HG03066 (cell line): ENCODE data around the gene GCDH.
"Not testable (repeated sequence)": the region's sequence is repeated elsewhere in the genome, so short reads cannot be mapped to it uniquely, and the experiment has no call there.

Source experiments
- ATAC-seq: cut with Tn5 transposase; IDR thresholded peaks from one replicate; pipeline ENCODE4 v1.9.1; 2021; ENCODE audit warnings: low read depth; ENCODE audit not compliant: unreplicated experiment

GCDH gene

GRCh38 chr19:12890787-12891552 is at the start of gene GCDH:
Gene GCDH (plus strand): TSS chr19:12891160. CDS start chr19:12891305, 145 bp downstream.
- peak; percentile 92 for ATAC-seq

GRCh38 chr19:12842511-12842910 is 48.4 kb upstream of the GCDH start:
- no peak for ATAC-seq

- no peak for ATAC-seq
Measured at GRCh38 chr19:12843328-12843727, 47.6 kb upstream of the GCDH start.

DNA sequence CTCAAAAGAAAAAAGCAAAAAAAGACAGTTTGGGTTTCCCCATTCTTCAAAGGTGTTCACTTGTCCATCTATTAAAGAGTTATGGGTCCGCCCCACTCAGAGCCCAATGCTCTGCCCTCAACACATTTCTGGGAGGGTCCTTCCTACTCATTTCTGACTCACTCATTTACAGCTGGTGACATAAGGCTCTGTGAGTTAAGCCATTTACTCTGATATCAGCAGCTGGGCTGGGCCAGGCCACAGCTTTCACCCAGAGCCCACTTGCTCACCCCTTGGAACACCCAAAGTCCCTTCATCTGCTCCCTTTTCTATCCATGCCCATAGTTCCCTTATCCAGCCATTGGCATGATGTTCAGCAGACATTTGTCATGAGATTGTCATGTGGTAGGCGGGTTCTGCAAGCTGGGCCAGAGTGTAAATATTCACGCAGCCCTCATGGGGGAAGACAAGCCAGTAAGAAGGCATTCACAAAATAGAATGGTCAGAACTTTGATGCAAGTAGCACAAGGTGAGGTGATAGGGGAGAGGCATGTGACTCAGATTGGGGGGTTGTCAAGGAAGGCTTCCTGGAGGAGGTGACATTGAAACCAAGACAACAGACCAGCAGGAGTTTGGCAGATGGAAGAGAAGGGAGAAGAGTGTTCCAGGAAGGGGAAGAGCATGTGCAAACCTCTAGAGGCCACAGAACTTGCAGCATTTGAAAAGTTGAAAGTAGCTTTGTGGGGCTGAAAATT is 46.8 kb upstream of the GCDH start:
- ATAC-seq, result no peak

- not testable (repeated sequence) for ATAC-seq
Measured at GRCh38 chr19:12846613-12847012, 44.3 kb upstream of the GCDH start.

DNA sequence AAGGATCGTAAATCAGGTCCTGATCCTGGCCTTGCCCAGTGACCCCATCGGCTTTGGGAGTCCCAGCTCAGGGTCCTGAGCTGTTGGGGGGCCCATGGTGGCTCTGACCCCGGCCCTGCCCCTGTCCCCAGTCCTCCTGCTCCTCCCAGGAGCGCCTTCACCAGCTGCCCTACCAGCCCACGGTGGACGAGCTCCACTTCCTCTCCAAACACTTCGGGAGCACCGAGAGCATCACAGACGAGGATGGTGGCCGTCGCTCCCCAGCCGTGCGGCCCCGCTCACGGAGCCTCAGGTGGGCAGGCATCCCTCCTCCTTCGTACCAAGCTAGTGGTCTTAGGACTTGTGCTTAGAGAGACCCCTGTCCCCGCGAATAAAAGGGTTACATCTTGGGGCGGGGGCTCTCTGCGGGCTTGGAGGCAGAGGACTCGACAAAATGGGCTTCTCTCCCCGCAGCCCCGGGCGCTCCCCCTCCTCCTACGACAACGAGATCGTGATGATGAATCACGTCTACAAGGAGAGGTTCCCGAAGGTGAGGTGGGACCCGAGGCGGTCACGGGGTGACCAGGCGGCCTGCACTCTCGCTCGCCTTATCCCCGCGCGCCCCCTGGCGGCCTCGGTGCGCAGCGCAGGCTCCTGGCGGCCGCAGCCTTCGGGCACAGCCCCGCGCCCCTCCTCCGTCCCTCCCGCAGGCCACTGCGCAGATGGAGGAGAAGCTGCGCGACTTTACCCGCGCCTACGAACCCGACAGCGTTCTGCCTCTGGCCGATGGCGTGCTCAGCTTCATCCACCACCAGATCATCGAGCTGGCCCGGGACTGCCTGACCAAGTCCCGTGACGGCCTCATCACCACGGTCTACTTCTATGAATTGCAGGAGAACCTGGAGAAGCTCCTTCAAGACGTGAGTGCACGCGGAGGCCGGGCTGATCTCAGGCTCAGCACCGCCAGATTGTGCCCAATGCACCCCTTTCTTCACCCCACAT is 43.5 kb upstream of the GCDH start:
- ATAC-seq, result no peak

GRCh38 chr19:12856653-12857052 is 34.3 kb upstream of the GCDH start:
- ATAC-seq, result no peak

DNA sequence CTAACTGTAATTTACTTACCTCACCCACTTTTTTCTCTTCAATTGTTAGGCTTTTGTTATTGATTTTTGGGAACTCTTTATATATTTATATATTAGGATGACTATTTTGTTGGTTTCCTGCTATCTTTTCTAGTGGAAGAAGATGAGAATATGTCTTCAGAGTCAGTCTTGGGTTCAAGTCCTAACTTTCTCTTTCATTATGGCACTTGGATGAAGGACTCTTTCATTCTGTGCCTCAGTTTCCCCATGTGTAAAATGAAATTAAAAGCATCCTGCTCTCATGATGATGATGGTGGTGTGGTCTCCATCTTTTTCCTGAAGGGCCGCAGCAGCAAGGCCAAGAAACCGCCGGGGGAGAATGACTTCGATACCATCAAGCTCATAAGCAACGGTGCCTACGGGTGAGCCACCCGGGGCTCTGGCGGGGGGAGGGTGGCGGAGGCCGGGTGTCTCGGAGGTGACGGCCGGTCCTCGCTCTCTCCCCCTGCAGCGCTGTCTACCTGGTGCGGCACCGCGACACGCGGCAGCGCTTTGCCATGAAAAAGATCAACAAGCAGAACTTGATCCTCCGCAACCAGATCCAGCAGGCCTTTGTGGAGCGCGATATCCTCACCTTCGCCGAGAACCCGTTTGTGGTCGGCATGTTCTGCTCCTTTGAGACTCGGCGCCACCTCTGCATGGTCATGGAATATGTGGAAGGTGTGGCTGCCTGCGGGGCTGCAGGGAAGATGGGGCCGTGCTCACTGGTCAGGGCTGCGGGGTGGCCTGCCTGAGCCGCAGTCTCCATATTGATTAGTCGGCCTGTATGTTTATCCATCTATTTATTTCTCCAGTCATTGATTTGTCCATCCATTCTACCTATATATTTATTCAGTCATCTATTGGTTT is 32.7 kb upstream of the GCDH start:
- ATAC-seq, result no peak

DNA sequence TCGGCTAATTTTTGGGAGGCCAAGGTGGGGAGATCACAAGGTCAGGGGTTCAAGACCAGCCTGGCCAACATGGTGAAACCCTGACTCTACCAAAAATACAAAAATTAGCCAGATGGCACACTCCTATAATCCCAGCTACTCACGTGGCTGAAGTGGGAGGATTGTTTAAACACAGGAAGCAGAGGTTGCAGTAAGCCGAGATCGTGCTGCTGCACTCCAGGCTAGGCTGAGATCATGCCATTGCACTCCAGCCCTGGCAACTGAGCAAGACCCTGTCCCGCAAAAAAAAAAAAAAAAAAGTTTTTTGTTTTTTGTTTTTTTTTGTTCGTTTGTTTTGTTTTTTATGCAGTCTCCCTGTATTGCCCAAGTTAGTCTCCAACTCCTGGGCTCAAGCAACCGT is 31.4 kb upstream of the GCDH start:
- ATAC-seq, result no peak

- no peak for ATAC-seq
Measured at GRCh38 chr19:12864143-12864542, 26.8 kb upstream of the GCDH start.

DNA sequence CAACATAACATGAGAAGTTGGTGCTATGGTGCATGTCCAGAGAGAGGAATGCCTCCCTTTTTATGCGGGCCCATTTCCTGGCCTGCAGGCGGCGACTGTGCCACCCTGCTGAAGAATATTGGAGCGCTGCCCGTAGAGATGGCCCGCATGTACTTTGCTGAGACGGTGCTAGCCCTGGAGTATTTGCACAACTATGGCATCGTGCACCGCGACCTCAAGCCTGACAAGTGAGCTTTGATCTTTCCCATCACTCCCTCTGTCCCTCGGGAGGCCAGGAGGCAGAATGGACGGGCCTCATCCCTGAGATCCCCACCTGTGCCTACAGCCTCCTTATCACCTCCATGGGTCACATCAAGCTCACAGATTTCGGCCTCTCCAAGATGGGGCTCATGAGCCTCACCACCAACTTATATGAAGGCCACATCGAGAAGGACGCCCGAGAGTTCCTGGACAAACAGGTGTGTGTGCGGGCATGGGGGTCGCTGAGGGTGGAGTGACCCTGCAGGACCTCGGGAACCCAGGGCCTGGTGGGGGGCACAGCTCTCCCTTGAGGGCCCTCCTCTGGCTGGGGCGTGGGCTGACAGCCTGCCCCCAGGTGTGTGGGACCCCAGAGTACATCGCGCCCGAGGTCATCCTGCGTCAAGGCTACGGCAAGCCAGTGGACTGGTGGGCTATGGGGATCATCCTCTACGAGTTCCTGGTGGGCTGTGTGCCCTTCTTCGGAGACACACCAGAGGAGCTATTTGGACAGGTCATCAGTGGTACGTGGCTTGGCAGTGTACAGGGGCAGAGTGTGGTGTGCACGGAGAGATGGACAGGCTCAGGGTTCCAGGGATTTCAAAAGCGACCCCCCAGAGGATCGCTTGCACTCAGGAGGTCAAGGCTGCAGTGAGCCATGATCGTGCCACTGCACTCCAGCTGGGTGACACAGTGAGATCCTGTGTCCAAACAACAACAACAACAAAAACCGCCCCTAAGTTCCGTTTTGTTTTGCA is 25.9 kb upstream of the GCDH start:
- no peak for ATAC-seq

DNA sequence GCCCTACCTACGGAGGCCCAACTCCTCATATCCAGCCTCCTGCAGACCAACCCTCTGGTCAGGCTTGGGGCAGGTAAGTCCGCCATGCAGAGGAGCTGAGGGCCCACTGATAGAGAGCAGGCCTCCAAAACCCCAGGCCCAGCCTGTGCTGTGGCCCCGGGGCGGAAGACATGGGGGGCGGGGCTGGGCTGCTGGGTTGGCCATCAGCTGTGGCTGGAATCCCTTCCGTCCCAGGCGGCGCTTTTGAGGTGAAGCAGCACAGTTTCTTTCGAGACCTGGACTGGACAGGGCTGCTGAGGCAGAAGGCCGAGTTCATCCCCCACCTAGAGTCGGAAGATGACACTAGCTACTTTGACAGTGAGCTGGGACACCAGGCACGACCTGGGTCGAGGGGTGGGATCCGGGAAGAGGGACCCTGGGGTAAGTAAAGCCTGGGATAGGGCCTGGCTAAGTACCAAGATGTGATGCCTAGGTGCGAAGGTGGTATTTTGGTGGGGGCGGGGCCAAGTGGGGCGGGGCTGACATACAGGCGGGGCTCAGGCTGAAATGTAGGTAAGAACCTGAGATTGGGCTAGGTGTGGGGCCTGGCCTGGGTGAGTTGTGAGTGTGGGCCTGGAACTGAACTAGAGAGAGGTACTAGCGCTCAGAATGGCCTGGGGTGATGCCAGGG is 25.1 kb upstream of the GCDH start:
- ATAC-seq, result no peak

DNA sequence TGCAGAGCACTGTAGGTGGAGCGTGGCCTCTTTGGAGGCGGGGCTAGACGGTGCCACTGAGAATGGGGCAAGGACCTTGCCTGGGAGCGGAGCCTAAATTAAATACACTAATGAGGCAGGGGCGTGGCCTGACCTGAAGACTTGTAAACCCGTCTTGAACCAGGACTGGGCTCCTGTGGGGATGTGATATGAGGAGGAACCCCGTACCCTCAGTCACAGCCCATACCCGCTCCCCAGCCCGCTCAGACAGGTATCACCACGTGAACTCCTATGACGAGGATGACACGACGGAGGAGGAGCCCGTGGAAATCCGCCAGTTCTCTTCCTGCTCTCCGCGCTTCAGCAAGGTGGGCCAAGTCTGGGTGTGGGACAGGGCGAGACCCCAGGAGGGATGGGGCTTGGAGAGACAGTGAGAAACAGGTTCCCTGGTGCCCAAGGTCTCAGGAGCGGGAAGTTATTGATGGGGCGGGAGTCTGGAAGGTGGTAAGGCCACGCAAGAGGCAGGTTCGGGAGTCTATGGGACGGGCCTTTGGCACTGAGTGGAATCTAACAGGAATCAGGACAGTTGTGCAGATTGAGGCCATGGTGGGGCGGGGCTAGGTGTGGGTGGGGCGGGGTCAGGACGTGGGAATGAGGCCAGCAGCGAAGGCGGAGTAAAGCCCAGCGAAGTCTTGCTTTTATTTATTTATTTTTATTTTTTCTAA is 24.4 kb upstream of the GCDH start:
- ATAC-seq, result no peak

DNA sequence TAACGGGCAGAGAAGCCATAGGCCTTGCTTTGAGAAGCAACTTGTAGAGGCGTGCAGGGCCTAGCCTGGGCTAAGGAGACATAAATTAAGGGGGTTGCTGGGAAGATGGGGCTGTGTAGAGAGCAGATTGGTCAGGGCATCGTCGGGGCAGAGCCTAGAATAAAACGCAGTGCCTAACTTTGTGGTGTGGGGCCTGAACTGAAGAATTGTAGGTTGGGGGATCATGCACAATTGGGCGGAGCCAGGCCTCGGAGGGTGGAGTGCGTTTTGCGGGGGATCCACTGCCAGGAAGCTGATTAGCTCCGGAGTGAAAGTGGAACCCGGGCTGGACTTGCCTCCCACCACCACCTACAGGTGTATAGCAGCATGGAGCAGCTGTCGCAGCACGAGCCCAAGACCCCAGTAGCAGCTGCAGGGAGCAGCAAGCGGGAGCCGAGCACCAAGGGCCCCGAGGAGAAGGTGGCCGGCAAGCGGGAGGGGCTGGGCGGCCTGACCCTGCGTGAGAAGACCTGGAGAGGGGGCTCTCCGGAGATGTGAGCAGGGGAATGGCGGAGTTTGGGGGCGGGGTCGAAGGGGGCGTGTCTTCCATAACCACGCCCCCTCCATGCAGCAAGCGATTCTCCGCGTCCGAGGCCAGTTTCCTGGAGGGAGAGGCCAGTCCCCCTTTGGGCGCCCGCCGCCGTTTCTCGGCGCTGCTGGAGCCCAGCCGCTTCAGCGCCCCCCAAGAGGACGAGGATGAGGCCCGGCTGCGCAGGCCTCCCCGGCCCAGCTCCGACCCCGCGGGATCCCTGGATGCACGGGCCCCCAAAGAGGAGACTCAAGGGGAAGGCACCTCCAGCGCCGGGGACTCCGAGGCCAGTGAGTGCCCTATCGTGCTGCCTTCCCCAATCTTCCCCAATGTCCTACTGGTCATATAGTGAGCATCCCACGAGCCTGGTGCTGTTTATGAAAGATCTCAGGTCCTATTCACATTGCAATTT is 23.6 kb upstream of the GCDH start:
- ATAC-seq, result peak; percentile 40

DNA sequence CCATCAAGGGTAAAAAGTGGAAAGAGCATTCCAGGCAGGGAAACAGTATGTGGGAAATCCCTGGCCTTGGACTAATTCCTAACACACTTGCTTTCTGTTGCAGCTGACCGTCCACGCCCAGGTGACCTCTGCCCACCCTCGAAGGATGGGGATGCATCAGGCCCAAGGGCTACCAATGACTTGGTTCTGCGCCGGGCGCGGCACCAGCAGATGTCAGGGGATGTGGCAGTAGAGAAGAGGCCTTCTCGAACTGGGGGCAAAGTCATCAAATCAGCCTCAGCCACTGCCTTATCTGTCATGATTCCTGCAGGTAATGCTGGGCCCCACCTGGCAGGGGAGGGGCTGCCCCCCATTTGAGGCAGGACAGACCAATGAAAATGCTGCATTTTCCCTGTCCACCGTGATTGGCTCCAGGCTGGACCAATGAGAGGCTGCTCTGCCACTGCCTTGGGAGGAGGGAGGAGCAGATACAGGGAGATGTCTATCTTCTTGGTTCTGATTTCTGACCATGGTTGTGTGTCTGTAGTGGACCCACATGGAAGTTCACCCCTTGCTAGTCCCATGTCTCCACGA is 22.3 kb upstream of the GCDH start:
- no peak for ATAC-seq

DNA sequence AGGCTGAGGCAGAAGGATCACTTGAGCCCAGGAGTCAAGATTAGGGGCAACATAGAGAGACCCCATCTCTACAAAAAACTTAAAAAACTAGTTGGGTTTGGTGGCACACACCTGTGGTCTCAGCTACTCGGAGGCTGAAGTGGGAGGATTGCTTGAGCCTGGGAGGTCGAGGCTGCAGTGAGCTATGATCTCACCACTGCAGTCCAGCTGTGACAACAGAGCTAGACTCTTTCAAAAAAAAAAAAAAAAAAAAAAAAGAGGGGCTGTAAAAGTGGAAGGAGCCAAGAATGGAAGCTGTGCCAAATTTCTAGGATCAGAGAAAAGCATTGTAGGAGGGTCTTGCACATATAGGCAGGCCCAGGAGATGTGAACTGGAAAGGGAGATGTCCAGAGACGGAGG is 19.3 kb upstream of the GCDH start:
- ATAC-seq, result no peak
